ENCODE data around the gene CCT6B.

DNA sequence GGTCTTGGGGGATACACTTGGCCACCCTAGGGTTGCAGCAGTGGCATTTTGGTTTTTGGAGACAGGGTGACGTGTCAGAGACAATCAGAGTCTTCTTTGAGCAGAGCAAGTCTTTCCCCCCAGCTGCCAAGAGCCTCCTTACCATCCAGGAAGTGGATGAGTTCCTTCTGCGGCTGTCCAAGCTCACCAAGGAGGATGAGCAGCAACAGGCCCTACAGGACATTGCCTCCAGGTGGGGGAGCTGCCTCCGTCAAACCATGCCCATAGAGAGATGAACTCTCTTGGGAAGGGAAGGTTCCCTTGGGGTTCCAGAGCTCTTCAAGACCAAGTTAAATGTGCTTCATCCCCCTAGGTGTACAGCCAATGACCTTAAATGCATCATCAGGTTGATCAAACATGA, 30.3 kb upstream of the CCT6B start:
- TF ChIP-seq, protein P1, sequence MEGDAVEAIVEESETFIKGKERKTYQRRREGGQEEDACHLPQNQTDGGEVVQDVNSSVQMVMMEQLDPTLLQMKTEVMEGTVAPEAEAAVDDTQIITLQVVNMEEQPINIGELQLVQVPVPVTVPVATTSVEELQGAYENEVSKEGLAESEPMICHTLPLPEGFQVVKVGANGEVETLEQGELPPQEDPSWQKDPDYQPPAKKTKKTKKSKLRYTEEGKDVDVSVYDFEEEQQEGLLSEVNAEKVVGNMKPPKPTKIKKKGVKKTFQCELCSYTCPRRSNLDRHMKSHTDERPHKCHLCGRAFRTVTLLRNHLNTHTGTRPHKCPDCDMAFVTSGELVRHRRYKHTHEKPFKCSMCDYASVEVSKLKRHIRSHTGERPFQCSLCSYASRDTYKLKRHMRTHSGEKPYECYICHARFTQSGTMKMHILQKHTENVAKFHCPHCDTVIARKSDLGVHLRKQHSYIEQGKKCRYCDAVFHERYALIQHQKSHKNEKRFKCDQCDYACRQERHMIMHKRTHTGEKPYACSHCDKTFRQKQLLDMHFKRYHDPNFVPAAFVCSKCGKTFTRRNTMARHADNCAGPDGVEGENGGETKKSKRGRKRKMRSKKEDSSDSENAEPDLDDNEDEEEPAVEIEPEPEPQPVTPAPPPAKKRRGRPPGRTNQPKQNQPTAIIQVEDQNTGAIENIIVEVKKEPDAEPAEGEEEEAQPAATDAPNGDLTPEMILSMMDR (IDR thresholded peaks at IDR 0.05; ENCODE audit: poor library complexity, severe bottlenecking) = no peak
- TF ChIP-seq POLR2AphosphoS5 (IDR thresholded peaks at IDR 0.05) (no peak), RAD21 (conservative IDR thresholded peaks at IDR 0.05) (no peak), MXI1 (conservative IDR thresholded peaks at IDR 0.05; ENCODE audit: poor library complexity, severe bottlenecking) (no peak), EZH2 (IDR thresholded peaks at IDR 0.05; ENCODE audit: borderline replicate concordance, insufficient read depth, low read length, poor library complexity, severe bottlenecking) (no peak), EP300 (conservative IDR thresholded peaks at IDR 0.05; ENCODE audit: poor library complexity, severe bottlenecking) (no peak)
